Measurements from ENCODE around the gene ZSCAN12. TPM values are rescaled to one million over a fixed set of nuclear protein-coding genes. Genes with fewer than 3 reads are reported as not detected.

Gene ZSCAN12
- total and polyA plus RNA-seq, 2 experiments from 2014 or later, result 7.0 to 12.0 TPM

DNA sequence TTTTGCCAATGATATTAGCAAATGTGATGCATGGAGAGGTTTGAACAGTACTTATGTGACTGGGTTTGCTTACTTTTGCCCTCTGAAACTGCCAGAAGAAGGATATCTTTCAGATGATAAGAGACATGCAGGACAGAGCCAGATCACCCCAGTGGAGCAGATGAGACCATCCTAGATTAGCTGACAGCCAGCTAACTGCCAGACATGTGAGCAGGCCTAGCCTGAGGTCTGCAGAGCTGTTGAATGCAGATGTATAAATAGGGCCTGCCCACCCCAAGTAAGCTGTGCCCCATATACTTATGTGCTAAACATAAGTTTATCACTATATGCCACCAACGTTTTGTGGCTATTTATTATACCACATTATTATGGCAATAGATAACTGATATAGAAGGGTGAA is 69.5 kb downstream of the ZSCAN12 start:
- no peak for TF ChIP-seq CTCF (IDR thresholded peaks at IDR 0.05; ENCODE audit: low read depth, low read length)
- Histone ChIP-seq H3K4me1 (ENCODE audit: low read depth) (no peaks in the 10 kb centered on the region), H3K27me3 (no peaks in the 10 kb centered on the region), H3K36me3 (peaks cover 8% of the 10 kb centered on the region), H3K27ac (no peak overlapping the region), H3K9me3 (ENCODE audit: low read depth) (peaks cover 3% of the 10 kb centered on the region), H3K4me3 (no peak overlapping the region)
- DNase-seq (ENCODE audit: low read depth in 1 of 2, low spot score in 1 of 2), result no peak

Other genes with a start within 250 kb of the ZSCAN12 start
- gene ZSCAN9, start 174.5 kb downstream of the ZSCAN12 start, total RNA-seq, result 18.6 and 21.8 TPM in 2 replicates
- 14.4 and 15.4 TPM in 2 replicates for gene ZSCAN9, start 174.5 kb downstream of the ZSCAN12 start, polyA plus RNA-seq
- 7.9 and 8.4 TPM in 2 replicates for gene ZKSCAN4, start 147.5 kb downstream of the ZSCAN12 start, total RNA-seq
- gene ZKSCAN4, start 147.5 kb downstream of the ZSCAN12 start, polyA plus RNA-seq, result 6.8 and 7.1 TPM in 2 replicates
- gene NKAPL, start 140.4 kb downstream of the ZSCAN12 start, total RNA-seq, result not detected in 2 replicates
- not detected in 2 replicates for gene NKAPL, start 140.4 kb downstream of the ZSCAN12 start, polyA plus RNA-seq
- 23.7 and 37.9 TPM in 2 replicates for gene ZSCAN26, start 132.6 kb downstream of the ZSCAN12 start, total RNA-seq
- 20.2 and 25.3 TPM in 2 replicates for gene ZSCAN26, start 132.6 kb downstream of the ZSCAN12 start, polyA plus RNA-seq
- 7.5 and 8.2 TPM in 2 replicates for gene PGBD1, start 118.2 kb downstream of the ZSCAN12 start, total RNA-seq
- 6.0 and 8.2 TPM in 2 replicates for gene PGBD1, start 118.2 kb downstream of the ZSCAN12 start, polyA plus RNA-seq
- gene ZSCAN31, start 63.6 kb downstream of the ZSCAN12 start, total RNA-seq, result 5.0 and 8.1 TPM in 2 replicates
- gene ZSCAN31, start 63.6 kb downstream of the ZSCAN12 start, polyA plus RNA-seq, result 3.8 and 6.8 TPM in 2 replicates
- gene ZKSCAN3, start 49.8 kb downstream of the ZSCAN12 start, total RNA-seq, result 11.2 and 13.3 TPM in 2 replicates
- gene ZKSCAN3, start 49.8 kb downstream of the ZSCAN12 start, polyA plus RNA-seq, result 7.2 and 7.8 TPM in 2 replicates
- 6.9 and 11.3 TPM in 2 replicates for gene ZSCAN23, start 43.7 kb upstream of the ZSCAN12 start, total RNA-seq
- gene ZSCAN23, start 43.7 kb upstream of the ZSCAN12 start, polyA plus RNA-seq, result 0.90 and 4.9 TPM in 2 replicates
- not detected in 2 replicates for gene GPX6, start 116.0 kb upstream of the ZSCAN12 start, total RNA-seq
- gene GPX6, start 116.0 kb upstream of the ZSCAN12 start, polyA plus RNA-seq, result not detected in 2 replicates
- 0.30 and 1.1 TPM in 2 replicates for gene GPX5, start 126.1 kb upstream of the ZSCAN12 start, total RNA-seq
- 0.92 and 3.6 TPM in 2 replicates for gene GPX5, start 126.1 kb upstream of the ZSCAN12 start, polyA plus RNA-seq